H1 (cell line): Measurements from ENCODE around the gene KIF5C. TPM values are rescaled to one million over a fixed set of nuclear protein-coding genes. Genes with fewer than 3 reads are reported as not detected.

Experiments
- BRCA1 ChIP-seq: IDR thresholded peaks from 2 replicates; pipeline ENCODE4 v1.6.1; 2012; ENCODE audit warnings: low read depth, low read length, improper control_type of control experiment
- CHD1 ChIP-seq: IDR thresholded peaks from 2 replicates; pipeline ENCODE4 v1.6.1; 2012; ENCODE audit warnings: low read depth, low read length, improper control_type of control experiment
- HDAC2 ChIP-seq, 2 experiments: fragments of 300-600 bp in 1 of 2; sonication (generic) in 1 of 2; IDR thresholded peaks; 2 replicates each; pipeline ENCODE4 v1.6.1; 2011 to 2012; ENCODE audit warnings: low read depth in 2 of 2, low read length in 2 of 2, mild to moderate bottlenecking in 2 of 2, moderate library complexity in 2 of 2, borderline replicate concordance in 1 of 2, inconsistent platforms in 1 of 2
- KDM5A ChIP-seq: fragments of 200-600 bp; IDR thresholded peaks from 2 replicates; pipeline ENCODE4 v1.7.1; 2012; ENCODE audit warnings: mild to moderate bottlenecking, low read length, inconsistent platforms, mixed read lengths
- SP4 ChIP-seq: IDR thresholded peaks from 2 replicates; pipeline ENCODE4 v1.6.1; 2012; ENCODE audit warnings: low read length, inconsistent platforms
- polyA plus RNA-seq, 7 experiments: library from polyadenylated mRNA; depleted of rRNA in 3 of 7; stranded (reverse) in 5 of 7; unstranded in 2 of 7; fragments of >200 nt in 5 of 7; fragments of 200-250 nt in 2 of 7; gene quantifications; 1 replicate in 5 of 7; 2 replicates in 1 of 7; 4 replicates in 1 of 7; pipeline versions ENCODE4 v1.2.1 to v1.2.3, GENCODE V29; 2011 to 2013; ENCODE audit warnings: missing spikeins in 2 of 7, mixed read lengths in 2 of 7
- total RNA-seq: library from RNA; stranded (reverse); fragmentation: NEBNext Ultra II Directional; extraction: Animal tissue kit (Norgen Biotek cat#: 25700); gene quantifications from 2 replicates; pipeline ENCODE4 v1.2.1, GENCODE V29; 2021

KIF5C gene
- total and polyA plus RNA-seq, 2 of the 8 experiments (the other 6 are each of a cell fraction or from before 2014, with no cell fraction given) = 16.3 to 66.4 TPM

- TF ChIP-seq HDAC2 (IDR thresholded peaks at IDR 0.05; ENCODE audit: borderline replicate concordance in 1 of 2, low read depth in 2 of 2, low read length in 2 of 2) = no peak
- TF ChIP-seq SP4 = no peak
- TF ChIP-seq BRCA1 = no peak
- no peak for TF ChIP-seq KDM5A
- TF ChIP-seq CHD1 = no peak
- TF ChIP-seq, all 59 proteins: peak for 0
These were observed 154.4 kb downstream of the KIF5C start (continued) for GRCh38 chr2:149029307-149029965.
